CD4-positive, alpha-beta T cell treated with Interleukin-6 at 100 ng/mL for 8 hours (primary cell): ENCODE results near the gene ABR.
"Not testable (repeated sequence)": the region's sequence is repeated elsewhere in the genome, so short reads cannot be mapped to it uniquely, and the experiment has no call there.

Experiments
- DNase-seq: peaks from one replicate; pipeline ENCODE4 v3.0.0-alpha.2; 2020; ENCODE audit warnings: mixed read lengths, low spot score

The ABR gene

GRCh38 chr17:1147664-1148063 is 32.1 kb downstream of the ABR start:
- no peak for DNase-seq

- DNase-seq: no peak
Observed at GRCh38 chr17:1146561-1147265, 33.1 kb downstream of the ABR start.

- DNase-seq: no peak
Observed at GRCh38 chr17:1145311-1145986, 34.3 kb downstream of the ABR start.

GRCh38 chr17:1144162-1144561 is 35.6 kb downstream of the ABR start:
- no peak for DNase-seq

GRCh38 chr17:1143573-1143972 is 36.2 kb downstream of the ABR start:
- DNase-seq: no peak

- no peak for DNase-seq
Observed at GRCh38 chr17:1142561-1142971, 37.2 kb downstream of the ABR start.

GRCh38 chr17:1137465-1137894 is 42.3 kb downstream of the ABR start:
- DNase-seq: peak; percentile 25

- no peak for DNase-seq
Observed at GRCh38 chr17:1136748-1137147, 43.0 kb downstream of the ABR start.

GRCh38 chr17:1134634-1135324 is 45.0 kb downstream of the ABR start:
- DNase-seq: no peak

- no peak for DNase-seq
Observed at GRCh38 chr17:1130191-1130590, 49.6 kb downstream of the ABR start.

- DNase-seq: not testable (repeated sequence)
Observed at GRCh38 chr17:1128463-1128862, 51.3 kb downstream of the ABR start.

GRCh38 chr17:1126801-1127550 is 52.8 kb downstream of the ABR start:
- DNase-seq: no peak

GRCh38 chr17:1126250-1126797 is 53.5 kb downstream of the ABR start:
- DNase-seq: no peak

- no peak for DNase-seq
Observed at GRCh38 chr17:1125788-1126145, 54.0 kb downstream of the ABR start.

GRCh38 chr17:1124896-1125787 is 54.6 kb downstream of the ABR start:
- DNase-seq: no peak

GRCh38 chr17:1123921-1124715 is 55.7 kb downstream of the ABR start:
- no peak for DNase-seq

GRCh38 chr17:1123393-1123831 is 56.4 kb downstream of the ABR start:
- DNase-seq: no peak

GRCh38 chr17:1122533-1123392 is 57.0 kb downstream of the ABR start:
- peak; percentile 82 for DNase-seq

- DNase-seq: not testable (repeated sequence)
Observed at GRCh38 chr17:1121442-1121817, 58.4 kb downstream of the ABR start.
